Gastrocnemius medialis (tissue), 4 donors: ENCODE results near the gene SORBS2.

Source experiments
- POLR2A ChIP-seq, 2 donors: fragments of 450-650 bp; IDR thresholded peaks; one replicate each; pipeline ENCODE4 v1.6.1; 2017; ENCODE audit warnings: antibody characterized with exemption in 2 of 2, mild to moderate bottlenecking in 2 of 2, moderate library complexity in 2 of 2
- TF ChIP-seq, protein P1 (sequence below), 5 experiments: fragments of 450-650 bp in 3 of 5; fragments of 200-600 bp in 2 of 5; sonication (generic) in 2 of 5; IDR thresholded peaks in 4 of 5; conservative IDR thresholded peaks in 1 of 5; 1 replicate in 4 of 5; 2 replicates in 1 of 5; pipeline ENCODE4 v1.5.1; 2016 to 2019; ENCODE audit warnings: antibody characterized with exemption in 5 of 5, mild to moderate bottlenecking in 3 of 5, moderate library complexity in 3 of 5

DNA sequence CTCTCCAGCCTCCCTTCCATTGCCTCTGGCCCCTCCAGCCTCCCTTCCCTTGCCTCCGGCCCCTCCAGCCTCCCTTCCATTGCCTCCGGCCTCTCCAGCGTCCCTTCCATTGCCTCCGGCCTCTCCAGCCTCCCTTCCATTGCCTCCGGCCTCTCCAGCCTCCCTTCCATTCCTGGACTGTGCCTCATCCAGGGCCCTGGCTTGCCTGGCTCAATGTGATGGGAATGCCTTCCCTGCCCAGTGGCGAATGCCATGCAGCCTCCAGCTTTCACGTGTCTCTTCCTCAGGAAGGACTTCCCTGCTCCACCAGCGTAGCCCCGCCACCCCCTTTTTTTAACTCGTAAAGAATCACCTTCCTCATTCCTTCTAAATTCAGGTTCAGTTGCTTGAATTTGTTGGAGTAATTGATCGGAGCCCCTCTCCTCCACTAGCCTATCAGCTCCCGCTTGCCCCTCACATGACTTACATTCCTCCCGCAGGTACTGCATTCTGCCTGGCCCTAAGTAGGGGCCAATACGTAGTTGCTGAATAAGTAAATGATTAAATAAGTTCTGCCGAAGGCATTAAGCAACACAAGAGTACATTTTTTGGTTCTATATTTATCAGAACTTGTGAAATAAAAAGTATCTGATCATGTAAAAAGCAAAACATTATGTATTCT is 30.3 kb downstream of the SORBS2 start:
- TF ChIP-seq, protein P1, sequence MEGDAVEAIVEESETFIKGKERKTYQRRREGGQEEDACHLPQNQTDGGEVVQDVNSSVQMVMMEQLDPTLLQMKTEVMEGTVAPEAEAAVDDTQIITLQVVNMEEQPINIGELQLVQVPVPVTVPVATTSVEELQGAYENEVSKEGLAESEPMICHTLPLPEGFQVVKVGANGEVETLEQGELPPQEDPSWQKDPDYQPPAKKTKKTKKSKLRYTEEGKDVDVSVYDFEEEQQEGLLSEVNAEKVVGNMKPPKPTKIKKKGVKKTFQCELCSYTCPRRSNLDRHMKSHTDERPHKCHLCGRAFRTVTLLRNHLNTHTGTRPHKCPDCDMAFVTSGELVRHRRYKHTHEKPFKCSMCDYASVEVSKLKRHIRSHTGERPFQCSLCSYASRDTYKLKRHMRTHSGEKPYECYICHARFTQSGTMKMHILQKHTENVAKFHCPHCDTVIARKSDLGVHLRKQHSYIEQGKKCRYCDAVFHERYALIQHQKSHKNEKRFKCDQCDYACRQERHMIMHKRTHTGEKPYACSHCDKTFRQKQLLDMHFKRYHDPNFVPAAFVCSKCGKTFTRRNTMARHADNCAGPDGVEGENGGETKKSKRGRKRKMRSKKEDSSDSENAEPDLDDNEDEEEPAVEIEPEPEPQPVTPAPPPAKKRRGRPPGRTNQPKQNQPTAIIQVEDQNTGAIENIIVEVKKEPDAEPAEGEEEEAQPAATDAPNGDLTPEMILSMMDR (IDR thresholded peaks at IDR 0.05 in 4 of 5, conservative IDR thresholded peaks at IDR 0.05 in 1 of 5): no peak
- no peak for TF ChIP-seq POLR2A (IDR thresholded peaks at IDR 0.05)
